Stimulated activated CD8-positive, alpha-beta memory T cell treated with anti-CD3 and anti-CD28 coated beads, Interleukin-4, amount 100 ng/mL, for 1 hour (primary cell): ENCODE data around the gene MYO18A.
"Not testable (repeated sequence)": the region's sequence is repeated elsewhere in the genome, so short reads cannot be mapped to it uniquely, and the experiment has no call there.

Experiments used
- DNase-seq, 2 donors: peaks; one replicate each; pipeline ENCODE4 v3.0.0-alpha.2; 2020; ENCODE audit warnings: low read depth in 2 of 2, low spot score in 1 of 2

The MYO18A gene

GRCh38 chr17:29103341-29103740 is 76.9 kb downstream of the MYO18A start:
- DNase-seq: no peak

GRCh38 chr17:29102741-29103181 is 77.4 kb downstream of the MYO18A start:
- DNase-seq: no peak

GRCh38 chr17:29102046-29102445 is 78.2 kb downstream of the MYO18A start:
- no peak for DNase-seq

DNA sequence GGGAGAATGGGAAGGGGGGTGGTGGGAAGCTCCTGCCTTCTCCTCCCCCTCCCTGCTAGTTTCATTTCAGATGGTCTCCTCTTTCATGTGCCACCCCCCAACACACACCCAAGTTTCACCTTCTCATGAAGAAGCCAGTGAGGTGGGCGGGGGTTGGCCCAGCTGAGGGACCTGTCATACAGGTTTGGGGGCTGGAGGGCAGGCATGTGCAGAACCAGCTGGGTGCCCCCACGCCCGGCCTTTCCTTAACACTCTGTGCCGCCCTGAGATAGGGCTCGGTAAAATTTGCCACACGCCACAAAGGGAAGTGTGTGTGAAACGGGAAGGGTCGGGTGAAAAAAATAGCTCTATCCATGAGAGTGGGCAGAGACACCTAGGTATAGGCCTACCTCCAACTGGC is 79.9 kb downstream of the MYO18A start:
- DNase-seq: no peak

DNA sequence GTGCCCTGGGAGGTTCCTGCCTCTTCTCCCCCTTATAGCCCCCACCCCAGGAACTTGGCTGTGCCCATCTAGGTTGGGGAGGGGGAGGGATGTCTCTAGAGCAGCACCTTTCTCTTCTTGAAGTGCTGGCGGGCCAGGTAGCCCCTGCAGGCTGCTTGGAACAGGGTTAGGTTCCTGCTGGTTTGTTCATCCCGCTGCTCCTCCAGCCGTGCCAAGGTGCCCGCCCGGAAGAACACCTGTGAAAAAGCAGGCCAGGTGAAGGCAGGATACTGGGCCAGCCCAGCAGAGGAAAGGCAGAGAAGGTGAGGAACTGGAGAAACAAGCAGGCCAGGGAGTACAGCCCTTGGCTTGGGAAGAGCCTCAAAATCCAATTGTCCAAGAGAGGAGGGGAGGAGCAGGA is 80.7 kb downstream of the MYO18A start:
- DNase-seq: no peak

DNA sequence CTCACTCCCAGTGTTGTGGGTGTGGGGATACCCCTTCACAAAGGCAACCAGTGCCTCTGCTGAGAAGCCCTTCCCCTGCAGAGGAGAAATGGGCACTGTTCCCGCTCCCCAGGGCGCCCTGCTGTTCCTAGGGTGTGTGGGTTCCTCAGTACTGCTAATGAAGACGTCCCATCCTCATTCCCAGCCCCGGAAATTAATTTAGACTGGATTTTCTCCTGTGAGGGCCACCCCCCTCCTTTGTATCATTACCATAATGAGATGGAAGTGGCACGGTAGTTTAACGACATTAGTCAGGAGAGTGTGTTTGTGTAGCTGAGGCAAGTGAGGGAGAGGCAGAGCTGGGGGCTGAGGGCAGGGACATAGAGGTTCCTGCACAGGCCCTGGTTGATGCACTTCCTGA is 84.1 kb downstream of the MYO18A start:
- DNase-seq: no peak

GRCh38 chr17:29095439-29095838 is 84.8 kb downstream of the MYO18A start:
- DNase-seq: no peak

DNA sequence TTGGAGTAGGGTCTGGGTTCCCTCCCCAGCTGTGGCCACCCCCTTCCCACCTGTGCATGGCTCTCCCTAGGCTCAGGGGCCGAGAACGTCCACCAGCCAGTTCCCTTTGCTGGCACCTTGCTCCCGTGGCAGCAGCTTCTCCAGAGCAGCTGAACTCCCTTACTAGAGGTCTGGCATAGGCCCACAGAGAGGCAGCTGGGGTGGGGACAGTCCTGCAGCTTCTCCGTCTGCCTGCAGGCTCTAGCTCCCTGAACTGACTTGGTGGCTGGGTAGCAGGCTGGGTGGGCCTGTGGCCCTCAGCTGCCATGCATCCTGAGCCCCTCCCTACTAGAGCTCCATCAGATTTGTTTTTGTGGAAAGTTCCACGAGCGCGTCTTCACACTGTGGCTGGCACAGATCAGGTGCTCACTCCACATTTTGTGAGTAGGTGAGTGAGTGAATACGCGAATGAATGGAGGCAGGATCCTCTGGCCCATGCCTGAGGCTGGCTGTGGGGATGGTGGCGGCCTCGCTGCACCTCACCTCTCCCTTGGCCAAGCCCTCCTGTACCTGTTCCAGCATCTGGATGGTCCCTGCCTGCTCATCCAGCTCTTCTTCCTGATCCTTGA is 86.0 kb downstream of the MYO18A start:
- no peak for DNase-seq

DNA sequence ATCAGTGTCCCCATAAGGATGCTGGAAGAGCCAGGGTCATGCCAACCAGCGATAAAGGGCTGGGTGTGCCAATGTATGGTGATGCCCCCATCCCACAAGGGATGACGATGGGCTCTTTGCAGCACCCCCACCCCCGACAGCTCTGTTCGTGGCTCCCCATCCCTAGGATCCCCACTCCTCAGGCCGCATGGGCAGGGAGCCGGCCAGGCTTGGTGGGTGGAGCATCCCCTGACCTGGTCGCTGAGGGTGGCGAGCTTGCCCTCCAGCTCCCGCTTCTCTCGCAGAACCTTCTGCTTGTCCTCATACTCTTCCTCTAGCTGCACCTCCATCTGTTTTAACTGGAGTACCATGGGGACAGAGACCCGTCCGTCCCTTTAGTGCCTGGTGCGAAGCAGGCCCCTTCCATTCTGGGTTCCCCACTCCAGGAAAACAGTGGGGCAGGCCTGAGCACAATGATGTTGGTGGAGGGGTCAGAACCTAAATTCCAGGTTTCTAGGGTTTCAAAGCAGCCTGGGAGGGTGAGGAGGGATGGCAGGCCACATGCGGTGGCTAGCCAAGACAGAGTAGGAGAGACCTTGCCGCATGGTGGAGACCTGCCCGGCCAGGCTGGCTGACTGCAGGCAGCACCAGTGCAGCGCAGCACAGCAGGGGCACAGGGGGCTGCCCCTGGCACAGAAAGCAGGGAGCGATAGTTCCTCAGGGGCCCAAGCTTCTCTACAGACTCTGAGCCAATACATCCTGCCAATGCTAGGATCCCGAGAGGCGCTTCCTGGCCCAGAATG is 86.9 kb downstream of the MYO18A start:
- no peak for DNase-seq

- no peak for DNase-seq
Measured at GRCh38 chr17:29091606-29092289, 88.5 kb downstream of the MYO18A start.

DNA sequence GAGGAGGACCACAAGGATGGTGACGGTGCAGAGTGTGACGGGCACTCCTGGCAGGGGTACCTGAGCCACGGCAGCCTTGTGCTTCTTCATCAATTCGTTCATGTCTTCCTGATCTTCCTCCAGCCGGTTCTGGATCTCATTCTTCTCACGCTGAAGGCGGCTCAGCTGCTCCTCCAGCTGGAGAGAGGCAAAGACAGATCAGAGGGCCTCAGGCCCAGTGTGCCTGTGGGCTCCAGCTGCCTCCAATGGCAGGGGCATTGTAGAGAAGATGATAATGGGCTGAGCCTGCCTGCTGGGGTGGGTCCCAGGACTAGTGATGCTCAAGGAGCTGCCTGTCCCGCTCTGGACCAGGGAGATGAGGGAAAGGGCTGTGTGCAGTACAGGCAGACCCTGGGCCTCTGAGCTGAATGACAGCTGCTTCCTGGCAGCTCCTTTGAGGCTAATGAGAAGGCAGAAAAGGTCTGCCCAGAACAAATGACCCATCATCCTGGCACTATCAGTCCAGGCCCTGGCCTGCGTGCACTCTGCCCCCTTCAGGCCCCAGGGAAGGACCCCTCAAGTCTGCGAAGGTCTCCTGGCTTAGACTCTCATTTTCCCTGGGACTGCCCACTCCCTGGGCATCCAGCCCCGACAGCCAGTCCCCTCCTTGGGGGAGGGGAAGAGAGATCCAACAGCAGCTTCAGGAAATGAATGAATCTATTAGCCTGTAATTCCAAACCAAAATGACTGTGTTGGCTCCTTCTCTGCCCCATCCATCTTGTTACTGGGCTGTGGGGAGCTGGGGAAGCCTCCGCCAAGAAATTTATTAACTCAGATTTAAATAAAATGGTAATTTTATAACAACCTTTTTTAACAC is 89.2 kb downstream of the MYO18A start:
- DNase-seq: no peak

DNA sequence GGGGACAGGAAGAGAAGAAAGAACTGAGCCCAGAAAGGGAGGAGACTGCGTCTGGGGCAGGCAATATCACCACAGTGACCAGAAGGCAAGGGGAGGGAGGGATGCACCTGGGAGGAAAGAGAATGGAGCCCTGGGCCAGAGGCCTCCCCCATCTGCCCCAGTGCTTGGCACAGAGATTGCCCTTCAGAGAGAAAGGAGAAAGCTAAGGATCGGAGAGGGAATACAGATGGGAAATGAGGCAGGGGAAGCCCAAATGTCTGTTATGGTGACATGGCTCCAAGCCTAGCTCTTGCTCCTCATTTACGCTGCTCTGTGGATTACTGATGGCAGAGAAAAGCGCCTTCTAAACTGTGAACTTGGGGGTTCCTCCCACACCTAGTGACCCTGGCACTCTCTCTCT is 90.1 kb downstream of the MYO18A start:
- no peak for DNase-seq

DNA sequence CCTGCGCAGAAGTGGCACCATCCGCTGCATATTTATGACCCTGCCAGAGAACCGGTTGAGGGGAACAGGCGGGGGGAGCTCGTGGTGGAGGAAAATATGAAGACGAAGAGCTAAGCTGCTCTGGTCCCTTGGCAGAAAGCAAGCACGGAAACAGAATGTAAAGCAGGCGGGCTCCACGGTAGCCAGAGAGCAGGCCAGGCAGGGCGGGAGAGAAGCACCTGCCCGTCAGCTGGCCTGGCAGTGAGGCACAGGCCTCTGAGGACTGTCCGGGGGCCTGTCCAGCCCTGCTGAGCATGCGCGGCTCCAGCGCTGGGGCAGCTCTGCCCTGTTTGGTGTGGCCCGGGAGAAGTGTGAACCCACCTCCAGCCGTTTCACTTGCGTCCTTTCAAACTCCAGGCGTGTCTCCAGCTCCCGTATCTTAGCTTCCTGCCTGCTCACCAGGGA is 90.6 kb downstream of the MYO18A start:
- DNase-seq: no peak

GRCh38 chr17:29088782-29089181 is 91.4 kb downstream of the MYO18A start:
- DNase-seq: not testable (repeated sequence)

GRCh38 chr17:29086628-29087332 is 93.4 kb downstream of the MYO18A start:
- DNase-seq: no peak

GRCh38 chr17:29085223-29085622 is 95.0 kb downstream of the MYO18A start:
- no peak for DNase-seq

DNA sequence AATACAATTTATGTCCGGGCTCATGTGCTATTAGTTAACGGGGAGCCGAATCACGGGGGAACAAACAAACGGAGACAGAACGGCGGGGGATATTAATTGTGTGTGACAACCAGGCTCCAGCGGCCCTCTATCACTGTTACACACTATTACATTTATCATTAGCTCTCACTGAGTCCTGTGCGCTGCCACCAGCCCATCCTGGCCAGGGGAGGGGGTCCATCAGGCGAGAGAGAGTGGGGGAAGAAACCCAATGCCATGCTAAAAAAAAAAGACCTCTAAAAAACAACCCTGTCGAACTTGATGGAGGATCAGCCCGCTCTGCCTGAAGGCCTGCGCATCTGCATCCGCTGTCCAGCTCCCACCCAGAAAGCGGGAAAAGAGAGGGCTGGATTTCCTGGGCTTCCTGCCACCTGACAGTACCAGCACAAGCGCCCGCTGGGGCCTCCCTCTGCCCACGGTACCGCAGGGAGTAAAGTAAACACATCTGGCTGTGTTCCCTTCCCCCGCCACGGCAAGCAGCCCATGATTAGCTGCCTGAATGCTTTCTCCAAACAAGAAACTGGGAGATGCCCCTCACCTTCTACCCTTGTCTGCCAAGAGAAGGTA is 95.6 kb downstream of the MYO18A start:
- no peak for DNase-seq

- DNase-seq: no peak
Measured at GRCh38 chr17:29080965-29081364, 99.2 kb downstream of the MYO18A start.

DNA sequence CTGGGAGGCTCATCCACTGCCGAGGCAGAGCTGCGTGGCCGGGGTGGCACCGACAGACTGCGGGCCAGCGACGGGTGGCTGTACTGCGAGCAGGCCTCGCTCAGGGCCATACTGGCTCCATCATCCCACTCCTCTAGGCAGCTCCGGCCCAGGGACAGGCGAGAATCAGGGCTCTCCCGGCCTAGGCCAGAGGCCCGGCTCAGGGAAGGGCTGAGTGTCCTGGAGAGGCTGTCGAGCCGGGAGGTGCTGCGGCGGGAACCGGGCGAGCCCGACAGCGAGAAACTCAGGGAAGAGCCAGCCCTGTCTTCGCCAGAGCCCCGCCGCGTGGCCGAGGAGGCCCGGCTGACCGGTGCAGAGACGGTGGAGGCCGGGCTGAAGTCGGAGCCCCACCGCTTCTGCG is 99.9 kb downstream of the MYO18A start:
- DNase-seq: no peak

GRCh38 chr17:29079887-29080286 is 100.3 kb downstream of the MYO18A start:
- DNase-seq: no peak
